ENCODE results near the gene TBX1.

GRCh38 chr22:19745155-19746101 lies 15.2 kb upstream of the TBX1 start:
- TF ChIP-seq CBFB (IDR thresholded peaks at IDR 0.05; ENCODE audit: low read depth) (no peak), POLR2A (IDR thresholded peaks at IDR 0.05; ENCODE audit: low read depth, low read length) (no peak), POLR2AphosphoS5 (IDR thresholded peaks at IDR 0.05; ENCODE audit: low read length) (no peak), TCF3 (IDR thresholded peaks at IDR 0.05; ENCODE audit: borderline replicate concordance, insufficient read depth, low read depth, low read length) (no peak), CTCF (IDR thresholded peaks at IDR 0.05 in 2 of 3, conservative IDR thresholded peaks at IDR 0.05 in 1 of 3; ENCODE audit: control insufficient read depth in 2 of 3, extremely low read depth in 1 of 3, insufficient read depth in 1 of 3, low read depth in 3 of 3, low read length in 3 of 3) (no peak), HDAC2 (IDR thresholded peaks at IDR 0.05) (no peak), FOXM1 (IDR thresholded peaks at IDR 0.05; ENCODE audit: low read depth, low read length) (no peak), MAX (IDR thresholded peaks at IDR 0.05; ENCODE audit: low read depth, low read length) (no peak), RAD21 (IDR thresholded peaks at IDR 0.05; ENCODE audit: insufficient read depth, low read depth, low read length) (no peak), BCL3 (IDR thresholded peaks at IDR 0.05; ENCODE audit: borderline replicate concordance, insufficient read depth, low read depth, low read length, poor library complexity, severe bottlenecking) (no peak)
